Measurements from ENCODE around the gene IGFBP6. TPM values are rescaled to one million over a fixed set of nuclear protein-coding genes. Genes with fewer than 3 reads are reported as not detected.

Gene IGFBP6
- total and polyA plus RNA-seq, 12 donors: 12.9 to 559 (median 212) TPM

GRCh38 chr12:53120685-53121525 lies 23.4 kb downstream of the IGFBP6 start:
- no peak for DNase-seq
- H3K4me3 ChIP-seq: no peak overlapping the region
- WGBS, 4 donors: 79 to 89% (median 83%) methylated on average over 10 to 12 of the region's 12 CpGs
- TF ChIP-seq POLR2A (IDR thresholded peaks at IDR 0.05) (no peak), CTCF (IDR thresholded peaks at IDR 0.05) (no peak)
- H3K9me3 ChIP-seq (replicated peaks in 1 of 3): no peaks in the 10 kb centered on the region
- intact Hi-C loops (cut with DNase I): no loop called here
- H3K27me3 ChIP-seq: no peaks in the 10 kb centered on the region
- H3K27ac ChIP-seq: no peak overlapping the region
- H3K4me1 ChIP-seq (replicated peaks in 1 of 2): no peaks in the 10 kb centered on the region
- H3K36me3 ChIP-seq (replicated peaks in 1 of 2): no peaks in the 10 kb centered on the region

GRCh38 chr12:53122961-53123468 lies 25.5 kb downstream of the IGFBP6 start:
- DNase-seq: no peak
- Histone ChIP-seq H3K4me1 (replicated peaks in 1 of 2) (no peaks in the 10 kb centered on the region), H3K9me3 (replicated peaks in 1 of 3) (no peaks in the 10 kb centered on the region), H3K27me3 (no peaks in the 10 kb centered on the region), H3K36me3 (replicated peaks in 1 of 2) (no peaks in the 10 kb centered on the region), H3K4me3 (no peak overlapping the region), H3K27ac (no peak overlapping the region)
- intact Hi-C loops (cut with DNase I): no loop called here
- WGBS, 4 donors: 84 to 95% (median 93%) methylated on average over 2 to 10 of the region's 10 CpGs
- TF ChIP-seq CTCF (IDR thresholded peaks at IDR 0.05): no peak
- TF ChIP-seq POLR2A (IDR thresholded peaks at IDR 0.05): no peak

GRCh38 chr12:53123578-53124351 lies 26.3 kb downstream of the IGFBP6 start:
- no peak for DNase-seq
- 89 to 94% (median 91%) methylated on average over 12 to 16 of the region's 16 CpGs for WGBS, 4 donors
- Histone ChIP-seq H3K36me3 (replicated peaks in 1 of 2) (no peaks in the 10 kb centered on the region), H3K27me3 (no peaks in the 10 kb centered on the region), H3K27ac (no peak overlapping the region), H3K9me3 (replicated peaks in 1 of 3) (no peaks in the 10 kb centered on the region), H3K4me1 (replicated peaks in 1 of 2) (no peaks in the 10 kb centered on the region), H3K4me3 (no peak overlapping the region)
- intact Hi-C loops (cut with DNase I): no loop called here
- TF ChIP-seq CTCF (IDR thresholded peaks at IDR 0.05) (no peak), POLR2A (IDR thresholded peaks at IDR 0.05) (no peak)

DNA sequence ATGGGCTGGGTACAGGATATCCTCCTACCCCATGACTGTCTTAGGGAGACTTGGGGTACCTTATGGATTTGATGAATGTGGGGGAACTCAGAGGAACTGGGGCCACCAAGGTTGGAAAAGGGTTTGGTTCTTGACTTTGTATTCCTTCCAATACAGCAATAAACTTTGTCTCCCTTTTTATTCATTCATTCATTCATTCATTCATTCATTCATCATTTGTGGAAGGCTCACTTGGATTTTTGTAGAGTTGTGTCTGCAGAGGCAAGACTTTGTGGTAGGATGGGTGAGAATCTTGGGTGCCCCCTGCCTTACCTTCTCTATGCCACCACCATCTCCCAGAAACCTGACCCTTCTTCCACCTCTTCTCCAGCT lies 26.9 kb downstream of the IGFBP6 start:
- Histone ChIP-seq H3K4me1 (replicated peaks in 1 of 2) (no peaks in the 10 kb centered on the region), H3K36me3 (replicated peaks in 1 of 2) (no peaks in the 10 kb centered on the region), H3K9me3 (replicated peaks in 1 of 3) (no peaks in the 10 kb centered on the region), H3K27ac (no peak overlapping the region), H3K27me3 (no peaks in the 10 kb centered on the region), H3K4me3 (no peak overlapping the region)
- no peak for DNase-seq
- no peak for TF ChIP-seq POLR2A (IDR thresholded peaks at IDR 0.05)
- TF ChIP-seq CTCF (IDR thresholded peaks at IDR 0.05): no peak
- intact Hi-C loops (cut with DNase I): no loop called here

Data from adrenal gland (tissue), 12 donors.